NOMO-1 treated with DMSO at 0.1 percent for 48 hours (cell line): ENCODE results near the gene ZSCAN31.

Experiments used
- DNase-seq: peaks from one replicate; lab custom pipeline; 2025; ENCODE audit not compliant: unreplicated experiment; lab: John Stamatoyannopoulos, UW

ZSCAN31 gene

DNA sequence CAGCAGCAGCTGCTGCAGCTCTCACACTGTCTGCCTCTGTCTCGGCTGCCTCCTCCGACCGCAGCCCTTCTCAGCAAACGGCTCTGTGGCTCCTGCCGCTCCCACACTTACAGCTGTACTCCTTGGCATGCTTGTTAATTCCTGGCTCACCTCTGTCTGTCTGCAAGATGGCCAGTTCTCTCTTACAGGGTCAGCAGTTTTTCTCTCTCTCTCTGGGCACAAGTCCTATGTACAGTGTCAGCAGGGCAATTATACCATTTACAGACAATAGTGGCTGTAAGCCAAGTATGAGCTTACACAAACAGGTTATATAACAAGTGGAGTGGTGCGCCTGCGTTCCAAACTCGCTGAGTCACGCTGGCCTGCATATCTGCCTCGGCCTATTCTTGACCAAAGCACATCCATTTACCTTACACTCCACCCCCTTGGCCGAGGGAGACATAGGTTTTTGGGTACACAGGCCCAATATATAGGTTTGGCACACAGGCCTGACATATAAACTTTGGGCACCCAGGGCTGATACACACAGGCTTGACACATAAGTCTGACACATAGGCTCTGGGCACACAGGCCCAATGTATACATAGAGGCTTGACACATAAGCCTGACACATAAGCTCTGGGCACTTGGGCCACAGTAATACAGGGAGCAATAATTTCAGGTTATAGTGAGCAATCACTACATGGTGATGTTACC is 18.2 kb upstream of the ZSCAN31 start:
- no peak for DNase-seq

DNA sequence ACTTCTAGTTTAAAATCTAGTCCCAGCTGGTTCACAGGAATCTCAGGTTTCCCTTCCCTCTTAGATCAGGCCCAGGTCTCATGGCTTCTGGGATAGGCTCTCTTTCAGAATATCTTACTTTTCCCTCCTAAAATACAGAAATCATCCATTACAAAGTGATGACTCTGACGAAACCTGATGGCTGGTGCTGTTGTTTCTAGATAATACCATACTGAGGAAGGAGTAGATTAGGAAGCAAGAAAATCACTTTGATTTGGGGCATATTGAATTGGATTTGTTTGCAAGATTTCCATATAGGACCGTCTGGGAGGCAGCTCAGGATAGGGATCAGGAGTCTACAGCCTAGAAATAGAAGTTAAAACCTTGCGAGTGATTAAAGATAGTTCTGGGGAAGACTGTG is 17.4 kb upstream of the ZSCAN31 start:
- no peak for DNase-seq

DNA sequence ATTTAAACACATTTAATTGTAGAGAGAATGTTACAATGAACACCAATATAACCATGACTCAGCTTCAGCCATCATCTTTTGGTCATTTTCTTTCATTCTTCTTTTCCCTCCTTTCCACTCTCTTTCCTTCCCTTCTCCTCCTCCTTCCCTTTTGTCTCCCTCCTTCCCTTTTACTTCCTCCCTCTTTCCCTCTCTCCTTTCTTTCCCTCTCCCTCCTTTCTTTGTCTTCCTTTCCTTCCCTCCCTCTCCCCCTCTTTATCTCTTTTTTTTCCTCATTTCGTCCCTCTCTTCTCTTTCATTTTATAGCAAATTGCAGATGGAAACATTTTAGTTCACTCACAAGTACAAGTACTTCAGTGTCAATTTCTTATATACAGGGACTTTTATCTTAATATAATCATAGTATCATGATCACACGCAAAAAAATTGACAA is 15.6 kb upstream of the ZSCAN31 start:
- no peak for DNase-seq

DNA sequence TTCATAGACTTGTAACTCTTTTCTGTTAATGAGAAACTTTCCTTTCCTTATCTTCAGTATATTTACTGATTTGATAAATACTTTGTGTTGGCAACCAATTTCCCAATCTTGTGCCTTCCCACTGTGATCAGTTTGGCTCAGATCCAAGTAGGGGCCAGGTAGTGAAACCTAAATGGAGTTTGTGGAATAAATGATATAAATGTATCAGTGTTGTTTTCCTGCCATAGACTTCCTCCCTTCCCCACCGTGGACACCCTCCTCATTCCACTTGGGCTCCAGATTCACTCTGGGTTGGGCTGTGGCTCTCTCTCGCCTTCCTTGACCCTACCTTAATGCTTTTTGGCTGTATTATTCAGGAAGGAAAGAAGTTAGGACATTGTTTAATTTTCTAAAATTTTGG is 15.1 kb upstream of the ZSCAN31 start:
- DNase-seq: no peak

DNA sequence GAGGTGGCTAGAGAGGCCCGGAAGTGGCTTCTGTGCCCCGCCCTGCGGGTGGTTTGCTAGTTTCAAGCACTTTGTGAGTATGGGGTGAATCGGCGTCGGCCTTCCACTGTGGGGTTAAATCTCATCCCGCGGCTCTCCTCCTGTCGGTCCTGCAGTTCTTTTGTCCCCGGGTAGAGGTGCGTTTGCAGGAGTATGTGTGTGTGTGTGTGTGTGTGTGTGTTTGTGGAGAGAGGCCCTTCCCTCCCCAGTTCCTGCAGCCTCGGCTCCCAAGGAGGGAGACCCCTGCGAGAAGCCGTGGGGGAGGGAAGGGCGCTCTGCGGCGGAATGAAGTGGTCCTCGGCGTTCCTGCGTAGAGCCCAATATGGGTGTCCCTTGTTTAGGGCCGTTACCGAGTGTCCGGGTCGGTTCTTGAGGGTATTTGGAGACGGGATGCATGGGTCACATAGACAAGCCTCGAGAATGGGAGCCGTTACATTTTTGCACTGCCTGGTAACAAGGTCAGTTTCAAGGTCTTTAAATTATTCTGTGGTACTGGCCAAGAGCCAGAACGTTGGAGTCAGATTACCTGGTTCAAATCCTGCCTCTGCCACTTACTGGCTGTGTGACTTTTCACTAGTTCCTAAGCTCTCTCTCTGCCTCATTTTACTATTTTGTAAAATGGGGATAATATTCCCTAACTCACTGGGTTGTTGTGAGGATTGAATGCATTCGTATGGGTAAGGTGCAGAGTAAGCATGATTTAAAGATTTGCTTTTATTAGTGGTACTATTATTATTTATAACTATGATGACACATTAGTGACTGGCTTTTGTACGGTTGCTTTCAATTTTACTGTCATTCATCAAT is 14.2 kb upstream of the ZSCAN31 start, which contains the start of gene ZKSCAN3:
ZKSCAN3 (plus strand) TSS at position 56 of the 846 bp plus-strand sequence. CDS start 9,640 bp downstream, outside the sequence.
- peak; percentile 86 for DNase-seq

DNA sequence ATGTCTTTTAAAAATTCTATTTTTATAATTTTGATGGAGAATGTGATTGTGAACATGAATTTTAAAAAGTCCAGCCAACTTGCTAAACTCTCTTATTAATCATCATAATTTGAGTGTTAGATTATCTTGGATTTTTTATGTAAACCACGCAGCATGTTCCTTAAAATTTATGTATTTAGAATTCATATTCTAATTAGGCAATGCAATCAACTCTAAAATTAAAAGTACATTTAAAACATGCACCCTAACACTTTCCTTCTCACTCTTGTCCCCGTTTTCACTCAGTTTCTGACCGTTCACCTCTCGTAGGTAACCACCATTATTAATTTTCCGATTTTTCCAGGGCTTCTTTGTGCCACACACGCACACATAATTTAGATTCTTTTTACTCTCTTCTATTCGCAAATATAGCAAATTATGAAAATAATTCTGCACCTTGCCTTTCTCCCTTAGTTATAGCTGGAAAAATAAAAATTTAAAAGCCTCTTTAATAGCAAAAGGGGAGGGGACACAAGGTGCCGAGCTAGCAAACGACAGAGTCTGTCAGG is 13.5 kb upstream of the ZSCAN31 start:
- no peak for DNase-seq

DNA sequence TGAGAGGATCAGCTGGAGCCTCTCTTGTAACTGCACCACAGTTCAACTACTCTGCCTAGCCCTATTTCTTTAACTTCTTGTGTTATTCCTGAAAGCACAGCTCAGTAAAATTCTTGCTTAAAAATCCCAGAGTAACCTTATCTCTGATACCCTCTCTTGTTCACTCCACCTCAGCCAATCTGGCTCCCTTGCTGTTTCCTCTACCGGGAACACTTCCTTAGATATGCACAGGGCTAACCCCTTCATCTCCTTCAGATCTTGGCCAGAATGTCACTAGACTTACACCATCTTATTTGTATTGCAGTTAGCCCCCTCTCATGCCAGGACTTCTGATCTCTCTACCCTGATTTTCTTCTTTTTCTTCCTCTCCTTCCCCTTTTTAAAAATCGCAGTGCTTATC is 11.2 kb upstream of the ZSCAN31 start:
- no peak for DNase-seq

DNA sequence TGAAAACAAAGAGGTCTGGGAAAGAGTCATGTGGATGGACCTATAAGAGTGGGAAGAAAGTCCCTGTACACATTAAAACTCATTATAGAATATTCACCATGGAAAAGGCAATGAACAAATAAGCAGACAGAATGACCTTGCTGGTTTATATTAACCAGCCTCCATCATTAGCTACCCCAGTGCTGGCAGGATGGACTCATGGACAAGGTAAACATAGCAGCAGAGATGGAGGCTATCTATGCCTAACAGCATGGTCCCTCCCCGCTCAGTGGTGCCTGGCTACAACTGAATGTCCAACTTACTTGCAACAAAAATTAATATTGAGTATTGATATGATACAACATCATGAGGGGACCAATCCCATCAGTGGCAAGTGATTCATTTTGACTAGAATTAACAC is 9.3 kb upstream of the ZSCAN31 start:
- no peak for DNase-seq

DNA sequence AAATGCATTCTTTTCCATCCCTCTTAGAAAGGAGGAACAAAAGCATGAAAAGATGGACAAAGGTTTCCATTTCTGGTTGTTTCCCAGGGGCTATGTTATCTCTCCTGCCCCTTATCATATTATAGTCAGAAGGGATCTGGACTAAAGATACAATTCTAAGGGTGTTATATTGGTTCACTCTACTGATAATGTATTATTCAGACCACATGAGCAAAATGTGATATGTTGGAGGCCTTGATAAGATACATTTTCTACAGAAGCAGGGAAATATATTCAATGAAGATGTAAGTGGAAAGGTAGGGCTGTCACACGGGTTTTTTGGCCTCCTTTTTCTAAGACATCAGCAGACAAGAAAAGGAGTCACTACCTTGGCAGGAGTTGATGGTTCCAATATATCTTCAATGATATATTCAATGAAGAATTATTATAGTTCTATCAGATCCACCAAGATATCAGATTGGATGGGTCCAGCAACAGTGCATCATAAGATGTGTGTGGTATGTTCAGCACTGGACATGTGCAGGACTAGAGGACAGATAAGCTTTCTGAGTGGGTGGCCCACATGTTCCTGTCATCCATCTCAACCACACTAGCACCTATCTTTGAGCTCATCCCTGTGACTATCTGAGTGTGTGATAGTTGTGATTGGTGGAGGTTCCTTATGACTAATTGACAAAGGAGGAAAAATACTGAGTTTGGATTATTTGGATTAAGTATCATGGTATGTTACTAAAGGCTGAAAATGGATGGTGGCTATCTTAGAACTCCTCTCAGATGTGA is 8.1 kb upstream of the ZSCAN31 start:
- no peak for DNase-seq

DNA sequence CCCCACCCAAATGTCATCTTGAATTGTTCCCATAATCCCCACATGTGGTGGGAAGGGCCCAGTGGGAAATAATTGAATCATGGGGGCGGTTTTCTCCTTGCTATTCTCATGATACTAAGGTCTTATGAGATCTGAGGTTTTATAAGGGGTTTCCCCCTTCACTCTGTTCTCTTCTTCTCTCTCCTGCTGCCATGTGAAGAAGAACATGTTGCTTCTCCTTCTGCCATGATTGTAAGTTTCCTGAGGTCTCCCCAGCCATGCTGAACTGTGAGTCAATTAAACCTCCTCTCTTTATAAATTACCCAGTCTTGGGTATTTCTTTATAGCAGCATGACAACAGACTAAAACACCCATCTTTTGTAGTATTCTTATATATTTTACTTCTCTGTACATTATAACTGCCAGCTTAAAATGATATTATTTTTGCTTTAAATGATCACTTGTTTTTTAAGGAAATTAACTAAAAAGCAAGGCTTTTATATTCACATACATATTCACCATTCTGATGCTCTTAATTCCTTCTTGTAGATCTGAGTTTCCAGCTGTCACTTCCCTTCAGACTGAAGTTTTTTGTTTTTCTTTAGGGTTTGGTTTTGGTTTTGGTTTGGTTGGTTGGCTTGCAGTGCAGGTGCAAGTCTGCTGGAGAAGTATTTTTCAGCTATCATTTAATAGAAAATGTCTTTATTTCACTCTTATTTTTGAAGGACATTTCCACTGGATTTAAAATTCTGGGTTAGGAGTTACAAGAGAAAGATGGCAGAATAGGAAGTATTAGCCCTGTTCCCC is 4.6 kb upstream of the ZSCAN31 start:
- DNase-seq: no peak

DNA sequence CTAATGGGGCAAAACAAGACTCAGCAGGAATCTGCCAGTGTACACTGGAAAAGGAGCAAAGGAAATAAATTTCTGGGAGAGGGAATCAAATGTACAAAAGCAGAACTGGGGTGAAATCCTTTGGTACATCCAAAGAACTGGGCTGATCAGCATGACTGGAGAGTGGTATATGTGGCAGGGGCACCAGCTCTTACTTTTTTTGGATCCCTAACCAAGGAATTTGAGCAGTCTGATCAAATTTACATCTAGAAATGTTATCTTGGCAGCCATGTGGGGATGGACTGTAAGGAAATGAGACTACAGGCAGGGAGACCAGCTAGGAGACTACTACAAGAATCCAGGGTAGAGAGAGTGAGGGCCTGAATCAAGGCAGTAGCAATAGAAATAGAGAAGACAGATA is 1.2 kb upstream of the ZSCAN31 start:
- DNase-seq: no peak

DNA sequence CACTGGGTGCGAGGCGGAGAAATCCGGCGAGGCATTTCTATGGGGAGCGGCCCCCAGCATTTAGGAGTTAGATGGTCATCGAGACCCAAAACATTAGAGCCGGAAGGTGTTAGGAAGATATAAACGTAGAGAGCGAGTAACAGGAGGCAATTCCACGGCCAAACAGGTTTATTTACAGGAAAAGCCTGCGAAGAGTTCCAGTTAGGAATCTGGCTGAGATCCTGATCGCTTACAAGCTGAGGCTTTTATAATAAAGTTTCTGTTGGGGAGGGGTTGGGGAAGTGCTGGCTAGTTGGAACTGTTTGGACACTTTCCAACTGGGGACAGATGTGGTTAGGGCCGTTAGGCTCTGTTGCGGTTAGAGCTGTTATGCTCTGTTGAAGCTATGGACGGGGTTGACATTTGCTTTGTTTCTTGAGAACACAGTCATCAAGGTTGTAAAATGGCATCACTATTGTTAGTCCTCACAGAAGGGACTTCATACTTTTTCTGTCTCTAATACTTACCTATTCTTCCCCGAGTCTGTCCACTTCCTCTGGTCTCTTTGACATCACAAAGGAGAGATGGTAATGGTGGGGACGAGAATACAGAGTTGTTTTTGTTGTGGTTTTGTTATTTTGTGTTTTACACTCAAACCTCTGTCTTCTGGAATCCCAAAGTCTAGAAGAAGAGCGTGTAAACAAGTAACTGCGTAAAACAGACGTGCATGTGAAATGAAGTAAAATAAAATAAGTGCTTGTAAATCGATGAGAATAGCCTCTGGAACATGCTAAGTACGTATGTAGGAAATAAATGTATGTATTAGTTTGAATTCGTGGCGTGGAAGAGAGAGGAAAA is 554 bp upstream of the ZSCAN31 start:
- peak; percentile 74 for DNase-seq

DNA sequence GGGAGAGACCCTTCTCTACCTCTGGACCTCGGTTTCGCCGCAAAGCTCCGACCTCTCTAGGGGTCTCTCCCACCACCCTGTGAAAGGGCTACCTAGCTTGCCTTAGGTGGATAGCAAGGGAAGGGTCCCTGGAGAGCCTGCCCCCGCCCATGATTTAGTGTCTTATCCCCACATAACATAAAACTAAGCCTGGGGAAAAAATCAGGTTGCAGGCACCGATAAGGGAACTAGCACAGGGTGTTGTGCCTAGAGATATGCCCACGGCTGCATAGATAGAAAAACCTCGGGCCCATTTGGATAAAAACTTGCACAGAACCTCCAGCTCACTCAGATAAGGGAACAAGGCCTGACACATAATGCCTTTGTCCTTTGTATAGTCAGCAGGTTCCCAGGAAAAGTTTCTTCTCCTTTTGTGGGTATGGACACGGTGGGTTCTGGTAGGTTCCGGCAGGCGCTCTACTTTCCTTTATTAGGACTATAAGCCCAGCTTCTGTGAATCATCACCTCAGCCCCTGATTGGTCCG is 846 bp downstream of the ZSCAN31 start:
- no peak for DNase-seq

DNA sequence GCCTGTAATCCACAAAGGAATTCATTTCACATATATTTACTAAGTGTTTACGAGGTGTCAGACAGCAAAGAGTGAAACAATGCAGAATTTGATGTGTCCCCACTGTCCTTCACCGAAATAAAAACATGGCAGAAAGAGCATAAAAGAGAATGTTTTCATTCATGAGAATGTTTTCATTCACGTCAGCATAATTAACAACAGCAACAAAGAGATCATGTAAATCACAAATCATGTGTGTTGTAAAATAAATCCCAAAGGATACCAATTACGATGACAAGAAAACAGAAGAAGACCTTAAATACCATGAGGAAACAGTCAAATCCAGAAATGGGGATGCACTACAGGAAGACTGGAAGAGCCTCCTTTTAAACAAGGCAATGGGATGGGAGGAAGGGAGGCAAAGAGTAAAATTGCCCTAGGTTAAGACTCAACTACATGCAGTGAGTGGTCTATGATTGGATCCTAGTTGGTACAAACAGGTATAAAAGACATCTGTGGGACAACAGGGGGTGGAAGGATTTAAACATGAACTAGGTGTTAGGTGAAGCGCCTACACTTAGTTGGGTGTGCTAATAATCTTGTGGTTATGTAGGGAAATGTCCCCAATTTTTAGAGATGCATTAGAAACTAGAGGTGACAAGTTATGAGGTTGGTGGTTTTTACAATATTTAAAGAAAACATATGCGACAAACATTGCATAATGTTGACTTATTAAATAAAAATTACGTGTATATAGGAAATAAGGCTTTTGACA is 1.5 kb downstream of the ZSCAN31 start:
- DNase-seq: no peak

DNA sequence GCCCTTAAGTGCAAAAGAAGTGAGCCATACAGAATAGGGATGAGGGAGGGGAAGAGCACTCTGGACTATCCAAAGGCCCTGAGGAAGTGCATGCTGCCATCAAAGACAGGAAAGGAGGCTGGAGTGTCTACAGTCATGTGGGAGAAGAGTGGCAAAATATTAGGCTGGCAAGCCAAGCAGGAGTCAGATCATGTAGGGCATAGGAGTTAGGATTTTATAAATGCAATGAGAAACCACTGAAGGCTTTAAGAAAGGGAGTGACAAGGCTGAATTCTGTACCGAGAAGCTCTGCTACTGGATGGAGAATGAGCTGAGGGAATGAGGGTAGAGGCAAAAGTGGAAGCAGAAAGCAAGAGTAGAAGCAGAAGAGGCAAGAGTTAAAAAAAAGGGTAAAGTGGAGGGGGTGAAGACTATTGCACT is 2.3 kb downstream of the ZSCAN31 start:
- no peak for DNase-seq

DNA sequence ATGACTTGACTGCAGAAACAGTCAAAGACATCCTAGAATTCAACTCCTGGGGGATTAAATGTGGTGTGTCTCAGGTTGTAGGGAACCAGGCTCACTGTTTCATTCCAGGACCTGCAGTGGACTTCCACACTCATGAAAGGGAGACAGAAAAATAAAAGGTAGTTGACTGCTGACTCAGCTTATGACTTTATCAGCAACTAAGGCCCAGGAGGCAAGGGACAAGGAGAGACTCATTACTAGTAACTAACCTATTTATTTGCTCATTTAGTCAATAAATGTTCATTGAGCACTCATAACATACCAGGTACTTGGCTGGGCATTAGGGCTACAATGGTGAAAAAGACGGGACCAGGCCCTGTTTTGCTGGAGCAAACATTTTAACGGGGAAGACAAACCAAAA is 2.9 kb downstream of the ZSCAN31 start:
- no peak for DNase-seq

DNA sequence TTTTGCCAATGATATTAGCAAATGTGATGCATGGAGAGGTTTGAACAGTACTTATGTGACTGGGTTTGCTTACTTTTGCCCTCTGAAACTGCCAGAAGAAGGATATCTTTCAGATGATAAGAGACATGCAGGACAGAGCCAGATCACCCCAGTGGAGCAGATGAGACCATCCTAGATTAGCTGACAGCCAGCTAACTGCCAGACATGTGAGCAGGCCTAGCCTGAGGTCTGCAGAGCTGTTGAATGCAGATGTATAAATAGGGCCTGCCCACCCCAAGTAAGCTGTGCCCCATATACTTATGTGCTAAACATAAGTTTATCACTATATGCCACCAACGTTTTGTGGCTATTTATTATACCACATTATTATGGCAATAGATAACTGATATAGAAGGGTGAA is 5.9 kb downstream of the ZSCAN31 start:
- DNase-seq: no peak

DNA sequence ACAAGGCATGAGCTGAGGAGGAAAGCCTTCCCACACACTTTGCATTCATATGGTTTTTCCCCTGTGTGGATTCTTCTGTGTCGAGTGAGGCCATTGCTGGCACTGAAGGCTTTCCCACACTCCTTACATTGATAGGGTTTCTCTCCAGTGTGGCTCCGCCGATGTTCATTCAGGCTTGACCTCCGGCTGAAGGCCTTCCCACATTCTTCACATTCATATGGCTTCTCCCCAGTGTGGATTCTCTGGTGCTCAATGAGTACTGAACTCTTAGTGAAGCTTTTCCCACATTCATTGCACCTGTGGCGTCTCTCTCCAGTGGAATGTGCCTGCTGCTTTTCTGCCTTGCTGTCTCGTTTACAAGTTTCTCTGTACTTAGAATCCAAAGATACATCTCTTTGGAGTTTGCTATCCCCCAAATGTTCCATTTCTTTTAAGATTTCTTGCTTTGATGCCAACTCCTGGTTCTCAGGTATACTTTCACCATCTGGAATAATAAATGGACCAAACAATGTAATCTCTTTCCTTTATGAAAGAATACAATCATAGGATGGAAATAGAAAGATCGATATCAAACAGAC is 9.5 kb downstream of the ZSCAN31 start:
- no peak for DNase-seq
